Lower leg skin (tissue), 4 donors: Measurements from ENCODE around the gene MAGEB17. TPM values are rescaled to one million over a fixed set of nuclear protein-coding genes. Genes with fewer than 3 reads are reported as not detected.

ENCODE experiments used
- DNase-seq, 2 donors: peaks; one replicate each; pipeline ENCODE4 v3.0.0-alpha.2; 2019; ENCODE audit warnings: low spot score in 2 of 2
- H3K4me3 ChIP-seq: fragments of 200-600 bp; sonication (generic); 2 replicates; pipeline ENCODE4 v1.5.1; 2017; ENCODE audit warnings: mild to moderate bottlenecking, low read depth; ENCODE audit not compliant: poor library complexity, severe bottlenecking
- CTCF ChIP-seq, 3 donors: fragments of 450-650 bp; IDR thresholded peaks; one replicate each; pipeline ENCODE4 v1.5.1; 2016; ENCODE audit warnings: antibody characterized with exemption in 3 of 3, mild to moderate bottlenecking in 3 of 3, moderate library complexity in 2 of 3
- POLR2A ChIP-seq, 2 donors: fragments of 450-650 bp; IDR thresholded peaks; one replicate each; pipeline ENCODE4 v1.6.1; 2016 to 2017; ENCODE audit warnings: antibody characterized with exemption in 2 of 2, mild to moderate bottlenecking in 1 of 2, moderate library complexity in 1 of 2
- WGBS, 2 donors: methylation state at CpG; one replicate each; pipeline ENCODE4 v1.1.5; 2018; 5-methylcytosine and 5-hydroxymethylcytosine counted together
- intact Hi-C: fragments of 100-400 bp; cut with DNase I; formaldehyde crosslinking; loops from one replicate; pipeline ENCODE4 v1.15.0; 2023; ENCODE audit warnings: low total_unique reads
- total RNA-seq, 4 donors: library from RNA; depleted of rRNA; stranded (reverse); fragments of >200 nt; gene quantifications; one replicate each; pipeline ENCODE4 v1.1.0, GENCODE V29; 2016

The MAGEB17 gene
- total RNA-seq, 4 donors from 2014 or later = not detected

- TF ChIP-seq POLR2A (IDR thresholded peaks at IDR 0.05) (no peak), CTCF (IDR thresholded peaks at IDR 0.05) (no peak)
- intact Hi-C loops = no loop called here
- WGBS, 2 donors = 79 to 83% methylated on average over 6 of the region's 6 CpGs
- H3K4me3 ChIP-seq = no peak overlapping the region
- no peak for DNase-seq
Observed at GRCh38 chrX:16191605-16192004, 24.3 kb downstream of the MAGEB17 start.

DNA sequence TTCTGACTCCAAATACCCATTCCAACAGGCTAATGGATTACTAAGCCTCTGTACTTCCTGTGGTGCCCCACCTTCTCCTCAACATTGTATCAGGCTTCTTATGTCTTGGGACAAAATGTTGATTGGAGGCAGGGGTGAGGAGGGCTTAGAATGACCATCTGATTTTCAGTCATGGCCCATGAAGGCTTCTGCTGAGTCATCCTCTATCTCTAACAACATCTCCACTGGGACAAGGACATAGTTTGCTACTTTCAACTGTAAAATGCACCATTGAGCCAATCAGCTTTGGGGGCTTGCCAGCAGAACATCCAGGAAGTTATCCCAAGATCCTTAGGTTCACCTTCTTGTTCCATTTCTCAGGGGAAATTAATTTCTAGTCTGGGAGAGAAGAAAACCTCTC, 29.5 kb downstream of the MAGEB17 start:
- no peak for TF ChIP-seq CTCF (IDR thresholded peaks at IDR 0.05)
- no peak for TF ChIP-seq POLR2A (IDR thresholded peaks at IDR 0.05)
- H3K4me3 ChIP-seq = no peak overlapping the region
- intact Hi-C loops = no loop called here
- no peak for DNase-seq

DNA sequence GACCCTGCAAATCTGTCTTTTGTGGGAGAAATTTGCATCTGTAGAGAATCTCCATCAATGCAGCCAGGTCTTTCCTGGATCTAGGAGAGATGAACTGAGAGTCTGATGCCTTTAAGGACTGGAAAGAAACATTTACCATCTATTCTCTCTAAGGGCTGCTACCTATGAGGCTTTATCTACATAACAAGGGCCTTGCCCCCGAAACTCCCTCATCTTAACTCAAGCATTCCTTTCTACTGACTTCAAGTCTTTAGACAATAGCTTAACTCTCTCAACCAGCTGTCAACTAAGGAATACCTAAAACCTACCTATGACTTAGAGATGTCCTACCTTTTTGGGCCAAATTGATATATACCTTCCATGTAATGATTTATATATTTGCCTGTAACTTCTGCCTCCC, 32.1 kb downstream of the MAGEB17 start:
- intact Hi-C loops = no loop called here
- no peak overlapping the region for H3K4me3 ChIP-seq
- DNase-seq = no peak
- TF ChIP-seq POLR2A (IDR thresholded peaks at IDR 0.05) = no peak
- TF ChIP-seq CTCF (IDR thresholded peaks at IDR 0.05) = no peak
- WGBS, 2 donors = 63 to 93% methylated on average over 1 of the region's 1 CpG

DNA sequence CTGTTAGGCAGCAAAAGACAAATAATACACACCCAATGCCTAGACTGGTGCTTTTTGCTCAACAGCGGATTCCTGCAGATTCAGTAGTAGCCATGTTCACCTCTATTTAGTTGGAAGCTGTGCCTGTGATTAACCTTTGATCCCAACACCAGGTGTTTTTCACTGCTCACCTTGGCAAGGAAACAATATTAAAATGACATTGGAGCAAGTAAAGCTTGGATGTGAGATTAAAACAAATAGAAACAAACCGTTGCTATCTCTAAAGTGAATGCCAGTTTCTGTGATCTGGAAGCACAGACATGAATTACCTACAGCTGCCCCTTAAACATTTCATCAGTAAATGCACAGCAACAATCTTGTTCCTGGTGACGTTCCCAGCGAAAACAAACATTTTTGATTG, 35.7 kb downstream of the MAGEB17 start:
- intact Hi-C loops = no loop called here
- DNase-seq = no peak
- TF ChIP-seq POLR2A (IDR thresholded peaks at IDR 0.05) (no peak), CTCF (IDR thresholded peaks at IDR 0.05) (no peak)
- no peak overlapping the region for H3K4me3 ChIP-seq
- WGBS, 2 donors = 86 to 92% methylated on average over 4 of the region's 4 CpGs

GRCh38 chrX:16204538-16204937, 37.3 kb downstream of the MAGEB17 start:
- DNase-seq = no peak
- WGBS, 2 donors = 81 to 83% methylated on average over 3 of the region's 3 CpGs
- intact Hi-C loops = no loop called here
- TF ChIP-seq POLR2A (IDR thresholded peaks at IDR 0.05) (no peak), CTCF (IDR thresholded peaks at IDR 0.05) (no peak)
- H3K4me3 ChIP-seq = no peak overlapping the region

DNA sequence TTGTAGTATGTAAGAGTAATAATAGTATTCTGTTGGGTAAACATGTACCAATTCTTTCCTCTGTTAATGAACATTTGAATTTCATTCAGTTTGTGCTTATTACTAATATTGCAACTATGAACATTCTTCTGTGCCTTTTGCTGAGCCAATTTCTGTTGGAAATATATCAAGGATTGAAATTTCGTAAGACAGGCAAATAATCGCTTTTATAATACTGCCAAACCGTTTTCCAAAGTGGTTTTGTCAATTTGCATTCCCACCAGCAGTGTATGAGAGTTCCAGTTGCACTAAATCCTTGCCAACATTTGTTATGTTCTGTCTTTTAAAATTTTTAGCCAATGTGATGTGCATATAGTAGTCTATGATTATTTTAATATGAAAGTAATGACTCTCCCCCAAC, 38.6 kb downstream of the MAGEB17 start:
- intact Hi-C loops = no loop called here
- WGBS, 2 donors = 49% methylated on average over 3 of the region's 3 CpGs
- TF ChIP-seq POLR2A (IDR thresholded peaks at IDR 0.05) = no peak
- no peak for TF ChIP-seq CTCF (IDR thresholded peaks at IDR 0.05)
- no peak for DNase-seq
- no peak overlapping the region for H3K4me3 ChIP-seq
